ENCODE results near the gene SLC27A5.
"Not testable (repeated sequence)": the region's sequence is repeated elsewhere in the genome, so short reads cannot be mapped to it uniquely, and the experiment has no call there.

The SLC27A5 gene

DNA sequence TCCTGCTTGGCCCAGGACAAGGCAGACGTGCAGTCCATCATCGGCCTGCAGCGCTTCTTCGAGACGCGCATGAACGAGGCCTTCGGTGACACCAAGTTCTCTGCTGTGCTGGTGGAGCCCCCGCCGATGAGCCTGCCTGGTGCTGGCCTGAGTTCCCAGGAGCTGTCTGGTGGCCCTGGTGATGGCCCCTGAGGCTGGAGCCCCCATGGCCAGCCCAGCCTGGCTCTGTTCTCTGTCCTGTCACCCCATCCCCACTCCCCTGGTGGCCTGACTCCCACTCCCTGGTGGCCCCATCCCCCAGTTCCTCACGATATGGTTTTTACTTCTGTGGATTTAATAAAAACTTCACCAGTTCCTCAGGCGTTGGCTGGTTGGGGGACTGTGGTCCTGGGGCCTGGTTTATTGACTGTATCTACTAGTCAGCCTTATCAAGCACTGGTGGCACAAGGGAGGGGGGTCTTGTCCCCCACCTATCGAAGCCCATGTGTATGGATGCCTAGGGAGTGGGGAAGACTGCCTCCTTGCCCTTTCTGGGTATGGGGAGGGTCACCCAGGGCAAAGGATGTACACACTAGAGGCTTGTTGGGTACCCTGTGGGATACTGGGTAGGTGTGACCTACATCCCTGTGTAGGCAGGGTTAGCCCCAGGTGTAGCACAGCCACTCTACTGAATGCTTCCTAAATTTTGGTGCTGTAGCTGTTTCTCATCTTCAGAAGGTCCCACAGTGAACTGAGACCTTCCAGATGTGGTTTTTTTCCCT is 38.8 kb upstream of the SLC27A5 start:
- no peak for DNase-seq

- no peak for DNase-seq
These were observed 38.0 kb upstream of the SLC27A5 start for GRCh38 chr19:58549664-58550361.

DNA sequence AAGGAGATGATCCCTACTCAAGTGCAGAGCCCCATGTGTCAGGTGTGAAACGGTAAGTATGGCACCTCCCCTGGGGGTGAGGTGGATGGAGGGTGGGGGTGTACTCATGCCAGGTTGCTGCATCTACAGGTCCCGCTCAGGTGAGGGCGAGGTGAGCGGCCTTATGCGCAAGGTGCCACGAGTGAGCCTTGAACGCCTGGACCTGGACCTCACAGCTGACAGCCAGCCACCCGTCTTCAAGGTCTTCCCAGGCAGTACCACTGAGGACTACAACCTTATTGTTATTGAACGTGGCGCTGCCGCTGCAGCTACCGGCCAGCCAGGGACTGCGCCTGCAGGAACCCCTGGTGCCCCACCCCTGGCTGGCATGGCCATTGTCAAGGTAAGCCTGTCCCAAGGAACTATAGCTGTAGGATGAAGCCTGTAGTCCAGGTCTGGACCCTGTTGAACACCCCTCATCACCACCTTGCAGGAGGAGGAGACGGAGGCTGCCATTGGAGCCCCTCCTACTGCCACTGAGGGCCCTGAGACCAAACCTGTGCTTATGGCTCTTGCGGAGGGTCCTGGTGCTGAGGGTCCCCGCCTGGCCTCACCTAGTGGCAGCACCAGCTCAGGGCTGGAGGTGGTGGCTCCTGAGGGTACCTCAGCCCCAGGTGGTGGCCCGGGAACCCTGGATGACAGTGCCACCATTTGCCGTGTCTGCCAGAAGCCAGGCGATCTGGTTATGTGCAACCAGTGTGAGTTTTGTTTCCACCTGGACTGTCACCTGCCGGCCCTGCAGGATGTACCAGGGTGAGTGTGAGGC is 37.3 kb upstream of the SLC27A5 start:
- DNase-seq, result no peak

GRCh38 chr19:58547323-58548312 is 35.8 kb upstream of the SLC27A5 start:
- no peak for DNase-seq

GRCh38 chr19:58546019-58546530 is 34.3 kb upstream of the SLC27A5 start:
- no peak for DNase-seq

- DNase-seq, result no peak
These were observed 33.7 kb upstream of the SLC27A5 start for GRCh38 chr19:58545286-58546018.

DNA sequence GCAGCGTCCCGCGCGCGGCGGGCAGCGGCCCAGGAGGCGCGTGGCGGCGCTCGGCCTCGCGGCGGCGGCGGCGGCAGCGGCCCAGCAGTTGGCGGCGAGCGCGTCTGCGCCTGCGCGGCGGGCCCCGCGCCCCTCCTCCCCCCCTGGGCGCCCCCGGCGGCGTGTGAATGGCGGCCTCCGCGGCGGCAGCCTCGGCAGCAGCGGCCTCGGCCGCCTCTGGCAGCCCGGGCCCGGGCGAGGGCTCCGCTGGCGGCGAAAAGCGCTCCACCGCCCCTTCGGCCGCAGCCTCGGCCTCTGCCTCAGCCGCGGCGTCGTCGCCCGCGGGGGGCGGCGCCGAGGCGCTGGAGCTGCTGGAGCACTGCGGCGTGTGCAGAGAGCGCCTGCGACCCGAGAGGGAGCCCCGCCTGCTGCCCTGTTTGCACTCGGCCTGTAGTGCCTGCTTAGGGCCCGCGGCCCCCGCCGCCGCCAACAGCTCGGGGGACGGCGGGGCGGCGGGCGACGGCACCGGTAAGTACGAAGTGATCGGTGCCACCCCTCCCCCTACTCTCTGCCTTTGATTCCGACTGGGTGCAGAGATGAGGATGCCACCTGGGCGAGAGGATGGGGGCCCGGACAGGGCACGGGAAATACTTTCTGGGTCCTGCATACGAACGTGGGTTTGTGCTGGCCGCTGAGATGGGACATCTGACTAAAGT is 32.9 kb upstream of the SLC27A5 start:
- DNase-seq, result no peak

GRCh38 chr19:58543826-58544590 is 32.2 kb upstream of the SLC27A5 start, which contains the start of gene TRIM28:
Gene TRIM28, plus strand, starts transcription at chr19:58544064. Its CDS starts 694 bp downstream, at chr19:58544758.
- DNase-seq, result no peak

DNA sequence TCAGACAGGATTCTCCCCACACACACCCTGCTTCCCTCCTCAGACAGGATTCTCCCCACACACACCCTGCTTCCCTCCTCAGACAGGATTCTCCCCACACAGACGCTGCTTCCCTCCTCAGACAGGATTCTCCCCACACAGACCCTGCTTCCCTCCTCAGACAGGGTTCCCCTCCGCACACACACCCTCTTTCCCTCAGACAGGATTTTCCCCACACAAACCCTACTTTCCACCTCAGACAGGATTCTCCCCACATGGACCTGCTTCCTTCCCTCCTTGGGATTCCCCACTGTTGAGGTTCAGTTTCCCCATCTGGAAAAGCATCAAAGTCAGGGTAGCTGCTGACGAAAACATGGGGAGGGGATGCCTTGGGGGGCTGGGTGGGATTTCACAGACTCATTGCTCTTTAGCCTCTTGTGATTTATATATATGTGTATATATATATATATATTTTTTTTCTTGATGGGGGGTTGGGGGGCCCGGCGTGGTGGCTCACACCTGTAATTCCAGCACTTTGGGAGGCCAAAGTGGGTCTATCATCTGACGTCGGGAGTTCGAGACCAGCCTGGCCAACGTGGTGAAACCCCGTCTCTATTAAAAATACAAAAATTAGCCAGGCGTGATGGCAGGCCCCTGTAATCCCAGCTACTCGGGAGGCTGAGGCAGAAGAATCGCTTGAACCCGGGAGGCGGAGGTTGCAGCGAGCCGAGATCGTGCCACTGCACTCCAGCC is 31.0 kb upstream of the SLC27A5 start:
- not testable (repeated sequence) for DNase-seq

GRCh38 chr19:58539169-58539559 is 27.4 kb upstream of the SLC27A5 start:
- DNase-seq, result not testable (repeated sequence)

- DNase-seq, result peak in 1 of 2 donors; percentile 69
These were observed 26.7 kb upstream of the SLC27A5 start for GRCh38 chr19:58538257-58539168.

DNA sequence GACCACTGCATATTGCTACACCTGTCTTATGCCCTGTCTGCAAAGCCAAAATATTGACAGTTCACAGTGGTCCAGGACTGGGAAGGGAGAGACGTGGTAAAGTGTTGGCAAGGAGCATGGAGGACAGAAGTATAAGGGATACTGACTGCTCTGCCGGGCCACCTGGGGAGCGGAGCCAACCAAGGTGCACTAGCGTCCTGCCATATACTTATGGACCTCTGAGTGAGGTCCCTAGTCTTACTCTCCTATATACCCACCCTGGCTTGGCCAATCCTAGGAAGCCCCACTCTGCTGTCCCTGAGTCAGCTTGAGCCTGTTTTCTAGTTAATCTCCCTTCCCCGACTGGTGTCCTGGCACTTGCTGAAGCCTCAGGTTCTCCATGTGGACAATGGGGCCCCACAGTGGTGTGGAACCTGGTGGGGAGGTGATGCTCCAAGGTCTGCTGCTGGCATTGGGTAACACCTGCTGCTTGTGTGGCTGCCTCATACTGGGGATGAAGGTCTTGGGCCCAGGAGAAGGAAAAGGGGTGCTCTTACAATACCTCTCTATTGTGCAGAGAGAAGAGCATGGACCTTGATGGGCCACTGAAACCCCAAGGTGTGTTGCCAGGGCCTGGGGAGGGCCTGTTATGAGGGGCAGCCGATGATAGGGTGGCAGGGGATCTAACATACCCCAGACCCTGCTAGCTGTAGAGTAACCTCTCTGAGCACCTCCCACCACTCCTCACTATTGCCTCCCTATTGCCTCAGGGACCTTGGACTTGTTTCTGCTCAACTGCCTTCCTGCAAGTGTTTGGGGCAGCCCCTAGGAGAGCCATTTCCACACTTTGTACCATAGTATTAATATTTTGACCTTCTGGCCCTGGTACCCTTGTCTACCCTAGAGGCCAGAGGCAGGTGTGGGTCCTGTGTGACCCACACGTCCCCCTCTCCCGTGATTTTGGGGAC is 25.3 kb upstream of the SLC27A5 start:
- no peak for DNase-seq

DNA sequence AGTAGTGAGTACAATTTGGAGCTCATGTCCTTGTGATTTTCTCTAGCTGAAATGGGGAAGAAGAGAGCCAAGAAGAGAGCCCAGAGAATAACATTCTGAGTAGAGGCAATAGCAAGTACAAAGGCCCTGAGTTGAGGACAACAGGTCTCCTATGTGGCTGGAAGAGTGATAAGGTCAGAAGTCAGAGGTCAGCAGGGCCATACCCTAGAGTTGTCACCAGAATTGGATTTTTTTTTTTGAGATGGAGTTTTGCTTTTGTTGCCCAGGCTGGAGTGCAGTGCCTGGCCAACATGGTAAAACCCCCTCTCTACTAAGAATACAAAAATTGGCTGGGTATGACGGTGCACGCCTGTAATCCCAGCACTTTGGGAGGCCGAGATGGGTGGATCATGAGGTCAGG is 24.1 kb upstream of the SLC27A5 start:
- no peak for DNase-seq

DNA sequence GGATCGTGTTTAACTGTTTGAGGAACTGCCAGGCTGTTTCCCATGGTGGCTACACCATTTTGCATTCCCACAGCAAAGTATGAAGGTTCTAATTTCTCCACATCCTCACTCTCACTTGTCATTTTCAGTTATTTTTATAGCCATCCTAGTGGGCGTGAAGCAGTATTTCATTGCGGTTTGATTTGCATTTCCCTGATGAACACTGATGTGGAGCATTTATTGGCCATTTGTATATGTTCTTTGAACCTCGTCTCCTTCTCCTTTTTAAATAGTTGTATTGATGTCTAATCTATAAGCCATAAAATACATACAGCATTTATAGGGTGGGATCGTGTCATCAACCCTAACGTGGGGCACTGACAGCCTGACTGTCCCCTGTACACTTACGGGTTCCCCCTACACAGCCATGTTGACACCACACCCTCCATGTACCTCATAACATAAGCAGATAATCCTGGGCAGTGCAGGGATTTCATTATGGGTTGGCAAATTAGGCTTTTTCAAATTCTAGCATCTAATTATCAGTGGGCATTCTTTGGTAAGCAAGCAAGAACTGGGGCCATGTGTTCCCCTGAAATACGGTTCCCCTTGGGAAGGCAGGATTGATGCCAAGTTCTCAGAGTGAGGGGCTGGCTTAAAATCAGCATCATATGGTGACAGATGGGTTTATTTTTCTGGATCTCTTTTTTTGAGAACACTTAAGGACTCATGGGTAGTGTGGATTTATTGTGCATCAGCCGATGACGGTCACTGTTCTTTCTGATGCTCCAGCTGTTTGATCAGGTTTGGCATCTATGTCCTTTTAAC is 19.4 kb upstream of the SLC27A5 start:
- DNase-seq, result no peak

DNA sequence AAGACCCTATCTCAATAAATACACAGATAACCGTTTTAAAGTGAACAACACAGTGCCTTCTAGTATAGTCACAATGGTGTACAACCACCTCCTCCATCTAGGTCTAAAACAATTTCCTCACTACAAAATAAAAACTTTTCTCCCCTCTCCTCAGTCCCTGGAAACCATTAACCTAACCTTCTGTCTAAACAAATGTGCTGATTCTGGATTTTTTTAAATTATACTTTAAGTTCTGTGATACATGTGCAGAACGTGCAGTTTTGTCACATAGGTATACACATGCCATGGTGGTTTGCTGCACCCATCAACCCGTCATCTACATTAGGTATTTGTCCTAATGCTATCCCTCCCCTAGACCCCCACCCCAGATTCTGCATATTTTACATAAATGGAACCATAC is 17.6 kb upstream of the SLC27A5 start:
- DNase-seq, result no peak

DNA sequence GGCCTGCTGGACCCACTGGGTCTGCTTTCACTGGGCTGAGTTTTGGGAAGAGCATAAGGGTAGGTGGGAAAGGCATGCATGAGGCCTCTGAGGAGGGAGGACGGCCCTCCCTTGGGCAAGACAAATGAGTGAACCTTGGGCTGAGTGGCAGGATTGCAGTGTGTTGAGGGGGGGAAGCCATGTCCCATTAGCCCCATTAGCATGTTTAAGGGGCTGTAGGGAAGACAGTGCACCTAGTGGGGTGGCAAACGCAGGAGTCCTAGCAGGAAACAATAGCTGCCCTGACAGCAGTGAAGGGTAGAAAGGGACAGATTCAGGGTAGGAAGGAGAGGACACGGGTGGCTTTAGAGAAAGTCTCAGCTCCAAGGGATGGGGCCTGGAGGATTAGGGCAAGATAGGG is 10.9 kb upstream of the SLC27A5 start:
- DNase-seq, result no peak
